Measurements from ENCODE around the gene C17orf107.

C17orf107 gene

GRCh38 chr17:4852567-4853207 is 46.6 kb upstream of the C17orf107 start:
- H3K27ac ChIP-seq (replicated peaks): no peak overlapping the region
- no peak overlapping the region for H3K4me3 ChIP-seq (replicated peaks; ENCODE audit: insufficient read depth, low read length)
- TF ChIP-seq GABPA (IDR thresholded peaks at IDR 0.05; ENCODE audit: low read depth) (no peak), POLR2AphosphoS5 (IDR thresholded peaks at IDR 0.05; ENCODE audit: low read depth) (no peak), SPI1 (IDR thresholded peaks at IDR 0.05; ENCODE audit: borderline replicate concordance, low read depth) (no peak), REST (IDR thresholded peaks at IDR 0.05; ENCODE audit: insufficient replicate concordance, low read depth) (no peak)
- TF ChIP-seq, protein P1, sequence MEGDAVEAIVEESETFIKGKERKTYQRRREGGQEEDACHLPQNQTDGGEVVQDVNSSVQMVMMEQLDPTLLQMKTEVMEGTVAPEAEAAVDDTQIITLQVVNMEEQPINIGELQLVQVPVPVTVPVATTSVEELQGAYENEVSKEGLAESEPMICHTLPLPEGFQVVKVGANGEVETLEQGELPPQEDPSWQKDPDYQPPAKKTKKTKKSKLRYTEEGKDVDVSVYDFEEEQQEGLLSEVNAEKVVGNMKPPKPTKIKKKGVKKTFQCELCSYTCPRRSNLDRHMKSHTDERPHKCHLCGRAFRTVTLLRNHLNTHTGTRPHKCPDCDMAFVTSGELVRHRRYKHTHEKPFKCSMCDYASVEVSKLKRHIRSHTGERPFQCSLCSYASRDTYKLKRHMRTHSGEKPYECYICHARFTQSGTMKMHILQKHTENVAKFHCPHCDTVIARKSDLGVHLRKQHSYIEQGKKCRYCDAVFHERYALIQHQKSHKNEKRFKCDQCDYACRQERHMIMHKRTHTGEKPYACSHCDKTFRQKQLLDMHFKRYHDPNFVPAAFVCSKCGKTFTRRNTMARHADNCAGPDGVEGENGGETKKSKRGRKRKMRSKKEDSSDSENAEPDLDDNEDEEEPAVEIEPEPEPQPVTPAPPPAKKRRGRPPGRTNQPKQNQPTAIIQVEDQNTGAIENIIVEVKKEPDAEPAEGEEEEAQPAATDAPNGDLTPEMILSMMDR (IDR thresholded peaks at IDR 0.05; ENCODE audit: insufficient read depth, low read length): no peak
- no peaks in the 10 kb centered on the region for H3K27me3 ChIP-seq (ENCODE audit: insufficient read depth, poor library complexity, severe bottlenecking)
- no peak for DNase-seq (ENCODE audit: low read depth in 1 of 2, low spot score in 1 of 2)

DNA sequence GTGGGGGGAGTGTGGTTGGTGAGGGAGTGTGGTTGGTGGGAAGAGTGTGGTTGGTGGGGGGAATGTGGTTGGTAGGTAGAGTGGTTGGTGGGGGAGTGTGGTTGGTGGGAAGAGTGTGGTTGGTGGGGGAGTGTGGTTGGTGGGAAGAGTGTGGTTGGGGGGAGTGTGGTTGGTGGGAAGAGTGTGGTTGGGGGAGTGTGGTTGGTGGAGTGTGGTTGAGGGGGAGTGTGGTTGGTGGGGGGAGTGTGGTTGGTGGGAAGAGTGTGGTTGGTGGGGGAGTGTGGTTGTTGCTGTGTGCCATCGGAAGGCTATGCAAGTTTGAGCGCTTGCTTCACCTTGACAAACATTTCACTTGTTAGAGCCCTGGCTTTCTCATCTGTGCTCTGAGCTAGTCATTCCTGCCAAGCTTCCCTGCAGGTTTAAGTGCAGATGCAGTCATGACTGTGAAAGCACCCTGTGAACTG is 46.1 kb upstream of the C17orf107 start:
- Histone ChIP-seq H3K4me3 (replicated peaks; ENCODE audit: insufficient read depth, low read length) (no peak overlapping the region), H3K27ac (replicated peaks) (no peak overlapping the region)
- TF ChIP-seq POLR2AphosphoS5 (IDR thresholded peaks at IDR 0.05; ENCODE audit: low read depth) (peak; percentile 34; the same call in 1 of the 2 replicates), REST (IDR thresholded peaks at IDR 0.05; ENCODE audit: insufficient replicate concordance, low read depth) (no peak), SPI1 (IDR thresholded peaks at IDR 0.05; ENCODE audit: borderline replicate concordance, low read depth) (no peak)

DNA sequence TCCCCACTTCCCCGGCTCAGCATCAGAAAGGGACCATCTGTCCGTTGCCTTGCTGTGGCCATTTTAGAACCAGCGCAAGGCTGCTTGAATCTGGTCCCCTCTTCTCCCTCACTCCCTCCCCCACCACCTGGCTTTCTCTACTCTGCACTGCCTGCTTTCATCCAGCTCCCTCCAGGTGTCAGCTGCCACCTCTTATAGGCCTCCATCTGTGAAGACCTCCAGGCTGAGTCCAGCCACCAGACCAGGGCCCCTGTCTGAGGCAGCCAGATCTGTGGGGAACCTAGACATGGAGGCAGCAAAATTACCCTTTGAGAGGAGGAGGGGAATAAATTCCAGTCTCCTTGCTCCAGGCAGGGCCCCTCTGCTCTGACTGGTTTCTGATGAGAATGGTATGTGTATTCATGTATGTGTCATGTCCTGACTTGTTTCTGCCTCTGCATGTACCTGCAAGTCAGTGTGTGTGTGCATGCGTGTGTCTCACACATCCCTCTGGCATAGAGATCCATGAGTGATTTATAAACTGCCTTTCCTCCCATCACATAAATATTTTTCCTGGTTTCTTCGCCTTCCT is 45.1 kb upstream of the C17orf107 start:
- Histone ChIP-seq H3K4me3 (replicated peaks; ENCODE audit: insufficient read depth, low read length) (no peak overlapping the region), H3K27me3 (ENCODE audit: insufficient read depth, poor library complexity, severe bottlenecking) (no peaks in the 10 kb centered on the region), H3K27ac (replicated peaks) (no peak overlapping the region)
- DNase-seq (ENCODE audit: low read depth in 1 of 2, low spot score in 1 of 2): no peak
- TF ChIP-seq POLR2AphosphoS5 (IDR thresholded peaks at IDR 0.05; ENCODE audit: low read depth) (no peak), REST (IDR thresholded peaks at IDR 0.05; ENCODE audit: insufficient replicate concordance, low read depth) (no peak), GABPA (IDR thresholded peaks at IDR 0.05; ENCODE audit: low read depth) (no peak), SPI1 (IDR thresholded peaks at IDR 0.05; ENCODE audit: borderline replicate concordance, low read depth) (no peak)
- TF ChIP-seq, protein P1 (IDR thresholded peaks at IDR 0.05; ENCODE audit: insufficient read depth, low read length): no peak

More for the DNA sequence above, 46.1 kb upstream of the C17orf107 start:
- no peaks in the 10 kb centered on the region for H3K27me3 ChIP-seq (ENCODE audit: insufficient read depth, poor library complexity, severe bottlenecking)
- DNase-seq (ENCODE audit: low read depth in 1 of 2, low spot score in 1 of 2): no peak

Data from HL-60 (cell line).